ENCODE results near the gene AZIN2. TPM values are rescaled to one million over a fixed set of nuclear protein-coding genes. Genes with fewer than 3 reads are reported as not detected.

Gene AZIN2
- total RNA-seq, 1 experiment from 2014 or later: 1.5 TPM

- no TSS peak for BruUV-seq (replicated peaks)
- H3K9me3 ChIP-seq: no peaks in the 10 kb centered on the region
- H3K27ac Mint-ChIP-seq (ENCODE audit: unreplicated experiment): no peak overlapping the region
- no peaks in the 10 kb centered on the region for H3K4me1 ChIP-seq
- POLR2A ChIA-PET: no interaction called here
- H3K27me3 ChIP-seq (replicated peaks; ENCODE audit: control insufficient read depth, insufficient read depth, low read length): no peaks in the 10 kb centered on the region
- no peaks in the 10 kb centered on the region for H3K27me3 Mint-ChIP-seq (ENCODE audit: insufficient read depth, unreplicated experiment)
- CTCF ChIA-PET: no interaction called here
- DNase-seq: no peak
- no peak for TF ChIP-seq CTCF (IDR thresholded peaks at IDR 0.05; ENCODE audit: insufficient read depth in 1 of 2, low read depth in 1 of 2, low read length in 1 of 2, severe bottlenecking in 1 of 2, unreplicated experiment in 1 of 2)
- no peak overlapping the region for H3K4me3 Mint-ChIP-seq (ENCODE audit: unreplicated experiment)
- H3K4me3 ChIP-seq (ENCODE audit: low read depth, low read length): no peak overlapping the region
- no peaks in the 10 kb centered on the region for H3K4me1 Mint-ChIP-seq (ENCODE audit: low read depth, unreplicated experiment)
- no peaks in the 10 kb centered on the region for H3K36me3 Mint-ChIP-seq (ENCODE audit: insufficient read depth, unreplicated experiment)
- H3K9me3 Mint-ChIP-seq (ENCODE audit: unreplicated experiment): no peaks in the 10 kb centered on the region
- H3K36me3 ChIP-seq (ENCODE audit: control insufficient read depth, insufficient read depth, low read length): no peaks in the 10 kb centered on the region
- intact Hi-C loops (cut with micrococcal nuclease; ENCODE audit: unreplicated experiment): no loop called here
Measured at GRCh38 chr1:33158366-33158765, 77.4 kb downstream of the AZIN2 start.

GRCh38 chr1:33159577-33159976, 78.6 kb downstream of the AZIN2 start:
- CTCF ChIA-PET: no interaction called here
- no peaks in the 10 kb centered on the region for H3K4me1 Mint-ChIP-seq (ENCODE audit: low read depth, unreplicated experiment)

GRCh38 chr1:33161061-33161681, 80.2 kb downstream of the AZIN2 start:
- CTCF ChIA-PET: interaction anchor here (0.5 kb wide), 1 partner anchor 21 kb away, joined by 3 read pairs; no protein-coding TSS in a partner anchor

More at GRCh38 chr1:33159577-33159976, 78.6 kb downstream of the AZIN2 start:
- Mint-ChIP-seq H3K36me3 (ENCODE audit: insufficient read depth, unreplicated experiment) (no peaks in the 10 kb centered on the region), H3K27ac (ENCODE audit: unreplicated experiment) (no peak overlapping the region), H3K27me3 (ENCODE audit: insufficient read depth, unreplicated experiment) (no peaks in the 10 kb centered on the region), H3K9me3 (ENCODE audit: unreplicated experiment) (no peaks in the 10 kb centered on the region), H3K4me3 (ENCODE audit: unreplicated experiment) (no peak overlapping the region)
- intact Hi-C loops (cut with micrococcal nuclease; ENCODE audit: unreplicated experiment): no loop called here
- no peak for TF ChIP-seq CTCF (IDR thresholded peaks at IDR 0.05; ENCODE audit: insufficient read depth in 1 of 2, low read depth in 1 of 2, low read length in 1 of 2, severe bottlenecking in 1 of 2, unreplicated experiment in 1 of 2)
- H3K4me3 ChIP-seq (ENCODE audit: low read depth, low read length): no peak overlapping the region
- no peaks in the 10 kb centered on the region for H3K36me3 ChIP-seq (ENCODE audit: control insufficient read depth, insufficient read depth, low read length)
- H3K4me1 ChIP-seq: no peaks in the 10 kb centered on the region
- no peaks in the 10 kb centered on the region for H3K9me3 ChIP-seq
- no peak for DNase-seq
- no TSS peak for BruUV-seq (replicated peaks)
- POLR2A ChIA-PET: no interaction called here
- no peaks in the 10 kb centered on the region for H3K27me3 ChIP-seq (replicated peaks; ENCODE audit: control insufficient read depth, insufficient read depth, low read length)

More at GRCh38 chr1:33161061-33161681, 80.2 kb downstream of the AZIN2 start:
- Mint-ChIP-seq H3K4me3 (ENCODE audit: unreplicated experiment) (no peak overlapping the region), H3K27me3 (ENCODE audit: insufficient read depth, unreplicated experiment) (no peaks in the 10 kb centered on the region), H3K4me1 (ENCODE audit: low read depth, unreplicated experiment) (no peaks in the 10 kb centered on the region), H3K9me3 (ENCODE audit: unreplicated experiment) (no peaks in the 10 kb centered on the region), H3K36me3 (ENCODE audit: insufficient read depth, unreplicated experiment) (peaks cover 6% of the 10 kb centered on the region), H3K27ac (ENCODE audit: unreplicated experiment) (no peak overlapping the region)
- no peaks in the 10 kb centered on the region for H3K9me3 ChIP-seq
- POLR2A ChIA-PET: no interaction called here
- H3K4me1 ChIP-seq: no peaks in the 10 kb centered on the region
- intact Hi-C loops (cut with micrococcal nuclease; ENCODE audit: unreplicated experiment): no loop called here
- BruUV-seq (replicated peaks): no TSS peak
- no peak for DNase-seq
- H3K27me3 ChIP-seq (replicated peaks; ENCODE audit: control insufficient read depth, insufficient read depth, low read length): no peaks in the 10 kb centered on the region
- no peak overlapping the region for H3K4me3 ChIP-seq (ENCODE audit: low read depth, low read length)
- H3K36me3 ChIP-seq (ENCODE audit: control insufficient read depth, insufficient read depth, low read length): no peaks in the 10 kb centered on the region
- TF ChIP-seq CTCF (IDR thresholded peaks at IDR 0.05; ENCODE audit: insufficient read depth in 1 of 2, low read depth in 1 of 2, low read length in 1 of 2, severe bottlenecking in 1 of 2, unreplicated experiment in 1 of 2): no peak

Measured in Caco-2 (cell line).